Pulmonary artery endothelial cell (primary cell): ENCODE measurements around the gene SSUH2. TPM values are rescaled to one million over a fixed set of nuclear protein-coding genes. Genes with fewer than 3 reads are reported as not detected.

Experiments
- DNase-seq: peaks from one replicate; pipeline ENCODE4 v3.0.0-alpha.2; 2011; ENCODE audit warnings: low read depth, low spot score
- total RNA-seq: library from RNA; depleted of rRNA; stranded (reverse); fragments of >200 nt; gene quantifications from 2 replicates; pipeline ENCODE4 v1.2.3, GENCODE V29; 2014

The SSUH2 gene
- total RNA-seq, 1 donor from 2014 or later, result not detected

DNA sequence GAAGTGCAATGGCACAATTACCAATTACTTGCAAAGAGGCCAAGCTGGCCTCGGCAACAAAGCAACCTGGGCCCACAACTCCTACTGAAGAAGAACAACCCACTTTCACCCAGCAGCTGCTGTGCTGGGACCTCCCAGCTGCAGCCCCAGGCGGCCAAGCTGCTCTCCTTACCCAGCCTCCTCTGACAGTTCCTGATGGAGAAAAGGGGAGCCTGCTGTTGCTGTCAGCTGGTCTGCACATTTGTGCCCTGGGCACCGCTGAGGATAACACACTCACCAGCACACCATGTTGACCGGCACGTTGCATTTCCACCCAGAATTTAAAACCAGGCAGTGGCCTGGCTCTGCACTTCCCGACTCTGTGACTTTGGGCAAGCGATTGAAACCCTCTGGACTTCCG lies 33.6 kb downstream of the SSUH2 start:
- DNase-seq, result no peak

DNA sequence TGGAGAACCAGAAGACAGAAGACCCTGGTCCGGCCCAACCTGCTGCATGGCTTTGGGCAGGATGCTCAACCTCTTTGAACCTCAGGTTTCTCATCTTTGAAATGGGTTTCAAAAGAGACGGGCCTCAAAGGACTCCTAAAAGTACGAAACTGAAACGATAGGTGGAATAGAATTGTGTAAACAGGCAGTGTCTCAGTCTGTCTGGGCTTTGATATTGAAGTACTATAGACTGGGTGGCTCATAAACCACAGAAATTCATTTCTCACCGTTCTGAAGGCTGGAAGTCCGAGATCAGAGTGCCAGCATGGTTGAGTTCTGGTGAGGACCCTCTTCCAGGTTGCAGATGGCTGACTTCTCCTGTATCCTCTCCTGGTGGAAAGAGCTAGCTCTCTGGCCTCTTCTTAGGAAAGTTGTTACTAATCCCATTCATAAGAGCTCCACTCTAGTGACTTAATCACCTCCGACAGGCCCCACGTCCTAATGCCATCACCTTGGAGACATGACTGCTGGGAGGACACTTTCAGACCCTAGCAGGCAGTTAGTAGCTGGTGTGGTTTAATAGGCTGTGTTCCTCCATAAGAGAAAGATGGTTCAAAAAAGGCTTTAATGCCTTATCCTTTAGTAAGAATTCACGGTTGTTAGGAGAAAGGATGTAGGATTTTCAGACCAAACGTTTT lies 35.7 kb downstream of the SSUH2 start:
- no peak for DNase-seq

DNA sequence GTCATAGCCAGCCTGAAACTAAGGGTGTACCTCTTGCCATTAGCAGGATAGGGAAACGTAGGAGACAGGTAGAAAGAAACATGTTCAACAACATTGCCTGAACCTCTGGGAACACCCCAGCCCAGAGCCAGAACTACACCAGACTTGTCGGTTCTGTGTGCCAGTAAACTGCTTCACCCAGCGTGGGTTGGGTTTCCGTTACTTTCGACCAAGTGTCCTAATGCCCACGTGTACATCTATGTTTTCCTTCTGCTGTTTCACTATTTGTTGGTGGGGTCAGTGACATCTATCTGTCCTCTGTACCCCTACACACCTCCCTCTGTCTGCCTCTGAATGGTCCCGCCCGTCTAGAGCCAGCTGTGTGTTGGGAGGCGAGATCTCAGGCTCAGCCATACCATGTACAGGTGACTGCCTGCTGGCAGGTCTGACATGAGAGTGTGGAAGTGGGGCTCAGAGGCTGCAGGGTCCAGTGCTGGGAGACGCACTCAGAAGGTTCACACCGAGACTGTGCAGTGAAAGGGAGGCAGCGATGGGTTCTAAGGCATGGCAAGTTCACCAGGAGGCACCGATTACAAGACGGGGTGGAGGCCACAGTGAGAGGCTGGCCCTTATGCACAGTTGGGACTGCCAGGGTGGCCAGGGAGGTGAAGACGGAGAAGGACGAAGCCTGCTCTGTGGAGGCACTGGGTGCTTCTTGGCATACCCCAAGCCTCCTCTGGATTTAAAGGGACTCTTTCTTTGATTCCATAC lies 36.4 kb downstream of the SSUH2 start:
- no peak for DNase-seq

DNA sequence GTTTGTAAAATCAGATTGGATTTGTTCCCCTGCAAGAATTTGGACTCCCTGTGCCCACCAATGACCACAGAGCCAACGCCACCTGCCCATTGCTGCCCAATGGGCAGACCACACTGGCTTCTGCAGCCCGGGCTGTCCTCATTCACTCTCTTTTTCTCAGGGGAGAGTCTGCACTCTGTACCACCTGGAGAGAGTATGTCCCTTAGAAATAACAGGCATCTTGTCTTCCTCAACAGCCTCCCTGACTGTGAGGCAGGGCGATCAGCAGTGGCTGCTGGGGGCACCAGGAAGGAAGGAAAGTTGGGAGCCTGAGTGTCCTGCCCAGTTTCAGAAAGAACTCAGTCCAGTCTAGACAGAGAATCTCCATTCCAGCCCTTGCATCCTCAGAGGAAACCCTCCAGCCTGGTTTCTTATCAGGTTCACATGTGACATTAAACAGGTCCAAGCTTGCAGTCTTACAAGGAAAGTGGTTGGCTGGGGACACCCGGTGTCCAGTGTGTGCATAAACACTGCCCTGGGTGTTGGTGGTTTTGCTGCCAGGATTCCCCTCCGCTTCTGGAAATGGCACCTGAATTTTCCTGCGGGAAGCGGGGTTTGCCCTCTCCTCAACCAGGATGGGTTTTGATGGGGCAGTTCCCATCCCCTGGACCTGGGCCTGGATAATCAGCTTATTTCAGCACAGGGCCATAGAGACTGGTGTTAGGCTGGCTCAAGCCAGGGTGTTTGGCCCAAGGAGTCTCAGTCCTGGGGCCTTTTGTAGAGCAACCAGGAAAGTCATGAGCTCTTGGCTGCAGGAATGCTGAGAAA lies 37.2 kb downstream of the SSUH2 start:
- DNase-seq, result peak; percentile 63

DNA sequence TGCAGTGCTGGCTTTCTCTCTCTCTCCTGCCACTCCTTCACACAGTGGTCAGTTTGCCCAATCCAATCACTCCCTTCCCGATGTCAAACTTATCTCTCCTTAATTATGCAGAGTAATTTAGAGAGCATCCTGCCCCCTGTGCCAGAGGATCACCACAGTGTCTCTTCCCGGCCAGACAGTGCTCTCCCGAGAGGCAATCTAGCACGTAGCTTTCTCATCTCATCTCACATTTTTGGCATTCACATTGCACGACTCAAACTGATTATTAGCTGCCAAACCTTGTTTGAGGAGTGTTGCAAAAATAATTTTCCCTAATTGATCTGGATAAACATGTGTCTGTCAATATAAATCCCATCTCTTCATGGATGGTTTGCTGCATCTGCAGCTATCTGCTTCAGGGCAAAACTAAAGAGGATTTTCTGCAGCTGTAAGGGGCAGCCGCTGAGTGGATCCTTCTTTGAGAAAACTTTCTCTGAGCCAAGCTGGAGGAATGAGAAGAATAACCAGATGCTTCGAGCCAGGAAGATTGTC lies 37.8 kb downstream of the SSUH2 start:
- DNase-seq, result no peak

DNA sequence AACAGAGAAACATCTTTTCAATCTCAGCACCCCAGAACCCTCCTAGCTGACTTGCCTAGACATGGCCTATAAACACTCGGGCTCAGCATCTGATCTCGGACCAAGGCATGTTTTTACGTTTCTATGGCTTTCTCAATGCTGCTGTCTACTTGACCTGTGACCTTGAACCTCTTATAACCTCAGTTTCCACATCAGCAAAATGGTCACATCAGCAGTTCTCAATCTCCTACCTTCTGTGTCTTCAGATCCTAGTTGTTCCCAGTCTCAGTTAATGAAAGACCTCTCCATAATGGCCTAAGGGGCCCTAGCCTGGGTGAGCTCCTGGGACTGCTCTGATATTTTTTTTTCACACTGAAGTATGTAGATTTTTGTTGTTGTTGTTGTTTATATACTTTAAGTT lies 39.6 kb downstream of the SSUH2 start:
- no peak for DNase-seq

DNA sequence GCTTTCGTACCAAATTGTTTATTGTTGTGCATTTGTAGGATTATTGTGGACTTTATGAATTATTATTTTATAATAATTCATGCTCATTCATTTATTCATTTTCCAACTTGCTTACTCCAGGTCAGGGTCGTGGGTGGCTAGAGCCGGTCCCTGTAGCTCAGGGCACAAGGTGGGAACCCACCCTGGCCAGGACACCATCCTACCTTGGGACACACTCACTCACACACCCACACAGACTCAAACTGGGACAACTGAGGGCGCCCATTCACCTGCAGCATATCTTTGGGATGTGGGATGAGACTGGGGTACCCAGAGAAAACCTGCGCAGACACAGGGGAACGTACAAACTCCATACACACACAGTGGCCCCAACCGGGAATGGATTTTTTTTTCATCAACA lies 40.6 kb downstream of the SSUH2 start:
- DNase-seq, result no peak

DNA sequence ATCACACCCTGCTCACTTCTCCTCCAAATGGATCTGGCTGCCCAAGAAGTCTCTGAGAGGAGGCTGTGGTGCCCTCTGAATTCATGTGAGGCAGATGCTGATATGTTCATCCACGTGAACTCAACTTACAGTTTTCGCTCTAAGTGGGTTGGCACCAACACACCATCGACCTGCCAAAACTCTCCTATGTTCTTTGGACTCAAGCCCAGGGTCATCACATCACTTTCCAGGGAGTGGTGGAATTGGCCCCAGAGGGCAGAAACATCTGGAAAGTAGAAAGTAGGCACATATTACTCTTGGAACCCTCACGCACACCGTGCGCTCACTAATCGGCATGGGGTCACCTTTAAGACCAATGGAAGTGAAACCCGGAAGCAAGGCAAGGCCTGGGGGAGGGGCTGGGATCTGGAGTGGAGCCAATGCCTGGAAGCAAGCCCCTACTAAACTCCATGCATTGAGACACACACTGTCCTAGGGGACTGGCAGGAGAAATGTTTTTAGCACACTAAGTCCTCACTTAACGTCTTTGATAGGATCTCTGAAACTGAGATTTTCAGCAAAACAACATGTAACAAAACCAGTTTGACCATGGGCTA lies 41.4 kb downstream of the SSUH2 start:
- DNase-seq, result no peak

DNA sequence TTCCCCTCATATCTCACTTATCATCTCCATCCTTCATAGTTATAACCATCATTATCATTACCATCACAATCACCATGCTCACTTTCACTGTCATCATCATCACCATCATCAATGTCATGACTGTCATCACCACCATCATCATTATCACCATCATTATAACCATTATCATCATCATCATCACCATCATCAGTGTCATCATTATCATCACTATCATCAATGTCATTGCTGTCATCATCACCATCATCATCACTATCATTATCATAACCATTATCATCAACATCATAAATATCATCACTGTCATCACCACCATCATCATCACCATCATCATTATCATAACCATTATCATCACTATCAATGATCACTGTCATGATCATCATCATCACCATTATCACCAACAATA lies 44.1 kb downstream of the SSUH2 start:
- DNase-seq, result no peak

DNA sequence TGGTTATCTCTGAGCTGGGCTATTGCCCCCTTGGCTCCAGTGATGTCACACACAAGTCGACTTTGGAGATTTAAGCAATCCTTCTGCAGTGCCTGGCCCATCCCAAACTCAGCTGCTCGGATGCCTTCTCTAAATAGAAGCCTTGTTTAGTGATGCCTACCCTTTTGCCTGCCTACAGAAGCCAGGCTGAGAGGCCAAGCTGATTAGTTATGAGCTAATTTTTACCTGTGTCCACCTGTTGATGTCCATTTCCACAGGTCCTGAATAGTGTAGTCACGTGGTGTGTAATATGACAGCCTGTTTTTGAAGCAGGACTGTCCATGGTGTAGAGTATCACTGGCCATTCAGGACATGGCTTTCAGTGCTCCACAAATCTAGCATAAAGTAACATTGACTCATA lies 45.5 kb downstream of the SSUH2 start:
- no peak for DNase-seq

DNA sequence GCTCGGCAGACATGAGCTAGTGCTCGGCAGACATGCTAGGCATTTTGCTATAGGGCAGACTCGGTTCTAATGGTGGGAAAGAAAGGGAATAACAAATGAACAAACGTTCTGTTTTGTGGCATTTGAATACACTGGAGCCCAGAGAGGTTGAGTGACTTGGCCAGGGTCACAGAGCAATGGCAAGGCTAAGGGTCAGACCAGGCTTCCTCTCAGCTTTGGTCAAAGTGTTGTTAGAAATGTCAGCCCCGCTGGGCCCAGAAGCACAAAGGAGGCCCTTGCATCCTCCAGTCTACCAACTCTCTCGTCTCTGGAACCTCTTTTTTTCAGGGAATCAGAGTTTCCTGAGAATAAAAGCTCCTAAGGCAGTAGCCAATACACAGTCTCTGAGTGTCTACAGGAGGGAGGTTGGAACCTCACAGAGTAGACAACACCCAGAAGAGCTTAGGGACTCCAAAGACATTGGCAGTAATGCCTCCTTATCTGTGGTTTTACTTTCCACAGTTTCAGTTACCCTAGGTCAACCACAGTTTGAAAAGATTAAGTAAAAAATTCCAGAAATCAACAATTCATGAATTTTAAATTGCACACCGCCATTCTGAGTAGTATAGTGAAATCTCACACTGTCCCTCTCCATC lies 47.3 kb downstream of the SSUH2 start:
- no peak for DNase-seq

DNA sequence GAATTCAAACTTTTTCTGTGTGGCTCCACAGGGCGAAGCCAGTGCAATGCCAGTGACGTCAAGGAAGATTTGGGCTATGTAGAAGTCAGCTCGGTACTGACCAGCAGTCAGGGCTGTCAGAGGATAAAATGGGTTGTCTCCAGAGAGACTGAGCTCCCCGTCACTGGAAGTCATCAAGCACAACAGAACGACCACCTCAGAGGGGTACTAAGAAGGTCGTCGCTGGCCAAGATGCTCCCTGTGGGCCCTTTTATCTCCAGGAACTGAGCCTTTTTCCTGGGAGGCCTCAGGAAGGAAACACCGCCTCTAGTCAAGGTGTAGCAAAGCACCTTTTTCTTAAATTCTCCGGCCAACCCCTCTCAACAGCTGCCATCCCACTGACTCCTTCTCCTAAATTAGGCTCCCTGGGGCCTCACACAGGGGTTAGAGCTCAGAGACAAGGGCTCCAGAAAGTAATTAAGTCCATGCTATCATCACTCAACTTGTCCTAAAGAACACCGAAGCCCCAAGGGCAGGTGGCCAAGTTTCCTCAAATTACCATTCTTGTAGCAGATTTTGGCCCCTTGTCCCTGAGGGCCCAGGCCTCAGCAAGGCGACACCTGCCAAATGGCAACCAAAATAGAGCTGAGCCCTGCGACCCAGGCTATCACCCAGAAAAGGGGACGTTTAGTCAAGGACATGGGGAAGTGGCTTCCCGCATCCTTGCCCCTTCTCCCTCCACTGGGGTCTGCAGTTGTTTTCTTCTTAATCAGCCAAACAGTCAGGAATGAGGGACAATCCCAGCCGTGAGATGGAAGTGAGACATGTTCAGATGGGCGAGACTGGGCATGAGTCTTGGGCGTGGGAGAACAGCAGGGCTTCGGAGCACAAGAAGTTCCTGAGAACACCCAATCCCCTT lies 48.0 kb downstream of the SSUH2 start:
- no peak for DNase-seq

DNA sequence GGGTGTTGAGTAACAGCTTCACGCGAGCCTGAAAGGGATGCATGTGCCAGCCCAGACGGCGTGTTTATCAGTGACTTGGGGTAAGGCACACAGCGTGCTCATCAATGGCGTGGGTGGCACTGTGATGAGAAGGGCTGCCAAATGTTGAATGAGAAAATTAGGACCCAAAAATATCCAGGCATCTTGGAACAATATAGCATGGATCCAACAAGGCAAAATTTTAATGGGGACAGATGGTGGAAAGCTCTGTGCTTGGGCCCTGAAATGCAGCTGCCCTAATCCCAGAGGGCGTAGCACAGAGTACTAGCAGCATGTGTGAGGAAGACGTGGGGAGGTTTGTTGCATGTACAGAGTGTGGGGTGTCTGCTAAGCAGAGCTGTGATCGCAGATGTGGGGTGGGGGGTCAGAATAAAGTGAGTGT lies 48.9 kb downstream of the SSUH2 start:
- no peak for DNase-seq

DNA sequence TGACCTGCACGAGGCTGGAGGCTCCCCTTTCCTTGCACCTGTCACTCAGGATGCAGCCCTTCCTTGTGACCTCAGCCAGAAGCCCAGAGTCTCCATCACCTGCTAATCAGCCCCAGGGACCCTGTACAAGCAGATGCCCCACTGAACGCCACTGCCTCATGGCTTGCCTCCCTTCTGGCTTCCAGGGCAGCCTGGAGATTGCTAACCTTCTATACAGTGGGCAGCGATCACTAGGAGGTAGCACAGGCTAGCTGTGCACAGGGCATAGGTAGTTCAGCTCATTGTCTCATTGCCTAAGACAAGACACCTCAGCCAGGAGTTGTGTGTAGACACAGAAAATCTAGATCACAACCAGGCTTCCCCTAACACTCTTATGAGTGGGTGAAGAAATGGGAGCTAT lies 49.3 kb downstream of the SSUH2 start:
- DNase-seq, result no peak

DNA sequence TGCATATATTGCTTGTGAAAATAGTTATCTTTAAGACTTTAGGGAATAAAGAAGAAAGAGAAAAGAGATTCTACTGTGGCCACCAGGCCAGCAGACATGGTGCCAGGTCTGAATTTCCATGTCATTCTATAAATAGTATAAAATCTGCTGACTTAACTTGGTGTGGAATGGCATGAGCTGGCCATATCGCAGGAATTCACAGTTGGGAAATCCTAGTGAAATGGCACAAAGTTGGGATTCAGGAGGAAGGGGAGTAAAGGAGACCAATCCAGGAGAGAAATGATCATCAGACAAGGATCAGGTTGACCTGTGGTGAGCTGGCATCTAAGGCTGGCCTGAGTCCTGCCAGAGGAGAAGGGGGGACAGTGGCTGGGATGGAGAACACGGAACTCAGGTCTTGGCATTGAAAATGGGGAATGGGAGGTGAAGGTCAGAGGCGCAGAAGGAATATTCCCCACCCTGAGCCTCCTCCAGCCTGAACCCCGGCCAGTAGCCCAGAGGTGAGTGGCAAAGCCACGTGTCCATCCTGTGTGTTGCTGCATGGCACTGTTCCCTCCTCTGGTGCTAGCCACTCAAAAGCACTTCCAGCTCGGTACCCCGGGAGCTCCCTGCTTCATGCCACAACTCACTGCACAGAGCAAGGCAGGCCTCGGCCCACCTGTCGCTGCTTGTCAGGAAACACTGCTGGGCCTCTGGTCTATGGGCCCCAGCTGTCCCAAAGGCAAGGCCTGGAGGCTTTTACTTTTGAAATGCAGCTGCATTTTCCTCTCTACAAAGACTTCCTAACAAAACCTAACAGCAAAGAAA lies 51.4 kb downstream of the SSUH2 start:
- no peak for DNase-seq

DNA sequence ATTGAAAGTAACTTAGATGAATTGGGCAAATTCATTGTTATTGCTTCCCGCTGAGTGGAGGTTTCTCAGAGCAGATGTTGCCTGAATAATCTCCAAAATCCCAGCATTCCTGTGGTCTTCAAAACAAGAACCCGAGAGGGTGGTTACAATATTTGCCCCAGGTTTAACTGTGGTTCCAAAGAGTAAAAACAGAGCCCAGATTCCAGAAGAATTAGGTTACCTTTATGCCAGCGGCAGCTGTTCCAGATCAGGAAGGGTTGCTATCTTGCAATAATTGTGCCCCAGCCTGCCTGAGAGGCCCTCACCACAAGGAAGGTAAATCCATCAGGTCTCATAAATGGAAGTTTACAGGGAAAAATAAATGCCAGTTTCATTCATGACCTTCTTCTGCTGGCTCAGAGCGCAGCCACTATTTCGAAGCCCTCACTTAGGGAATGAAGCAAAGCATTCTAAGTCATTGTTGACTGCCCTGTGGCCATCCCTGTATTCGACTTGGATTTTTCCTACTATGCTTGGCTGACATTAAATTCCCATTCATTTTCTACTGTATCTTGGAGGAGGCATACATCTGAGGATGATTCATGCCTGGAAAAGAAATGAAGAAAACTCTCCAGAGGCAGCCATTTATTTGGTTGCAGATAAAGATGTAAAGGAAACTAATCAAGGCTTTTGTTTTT lies 54.6 kb downstream of the SSUH2 start:
- no peak for DNase-seq

DNA sequence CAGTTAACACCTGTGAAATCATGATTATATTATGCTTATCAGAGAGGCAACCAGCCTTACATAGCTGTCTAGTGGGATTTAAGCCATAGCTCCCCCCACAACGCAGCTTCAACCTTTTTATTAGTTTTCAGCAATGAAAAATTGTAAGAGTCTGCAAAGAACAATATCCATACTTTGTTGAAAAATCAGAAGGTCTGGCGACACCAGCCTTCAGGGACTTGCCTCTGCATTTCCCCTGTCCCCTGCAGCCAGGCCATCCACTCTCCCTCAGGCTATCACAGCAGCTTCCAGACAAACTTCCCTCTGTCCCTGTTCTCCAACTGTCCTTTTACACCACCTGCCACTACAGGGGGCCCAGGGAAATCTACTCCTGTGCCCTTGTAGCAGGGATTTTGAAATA lies 59.9 kb downstream of the SSUH2 start:
- DNase-seq, result no peak

DNA sequence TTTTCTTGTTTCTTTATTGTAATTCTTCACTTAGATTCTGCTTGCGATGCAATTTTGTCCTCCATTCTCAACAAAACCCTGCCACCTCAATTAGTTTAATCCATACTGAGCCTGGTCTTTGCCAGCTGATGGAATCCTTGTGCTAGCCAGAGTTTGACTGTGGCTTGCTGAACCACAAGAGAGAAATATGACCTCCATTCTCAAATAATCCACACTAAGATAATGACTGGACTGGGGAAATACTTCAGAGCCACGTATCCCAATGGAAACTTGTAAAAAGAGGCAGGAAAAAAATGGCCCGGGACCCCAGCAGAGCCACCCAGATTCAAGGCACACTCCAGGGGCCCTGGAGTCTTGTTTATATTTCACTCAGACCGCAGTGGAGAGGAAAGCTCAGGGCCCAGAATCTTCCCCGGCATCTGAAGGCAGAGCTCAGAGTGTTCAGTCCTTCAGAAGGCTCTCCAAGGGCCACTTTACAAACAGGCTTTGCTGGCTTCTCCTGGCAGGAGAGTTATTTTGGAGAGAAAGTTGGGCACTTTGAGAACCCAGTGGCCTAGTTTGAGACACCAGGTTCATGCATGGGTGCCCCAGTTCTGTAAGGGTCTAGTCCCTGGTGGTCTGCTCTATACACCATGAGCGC lies 62.7 kb downstream of the SSUH2 start:
- DNase-seq, result no peak
